IMR-90 (cell line): ENCODE results near the gene NOS2. TPM values are rescaled to one million over a fixed set of nuclear protein-coding genes. Genes with fewer than 3 reads are reported as not detected.
"Not testable (repeated sequence)": the region's sequence is repeated elsewhere in the genome, so short reads cannot be mapped to it uniquely, and the experiment has no call there.

Experiments used
- ATAC-seq: fragments of 200-7000 bp; cut with Tn5 transposase; 2 replicates; pipeline ENCODE4 v1.9.1; 2020; ENCODE audit warnings: low read depth, mild to moderate bottlenecking, moderate library complexity
- BruUV-seq: library from RNA; stranded (reverse); fragments of 400-500 nt; replicated peaks from 2 replicates; lab custom pipeline; 2021; lab: Mats Ljungman, UMichigan
- CTCF ChIA-PET: fragments of 300-600 bp; formaldehyde crosslinking; extraction: SDS; loops from one replicate; lab custom pipeline; 2021; ENCODE audit warnings: antibody characterized with exemption; lab: Yijun Ruan, JAX
- POLR2A ChIA-PET: fragments of 300-600 bp; sonication (Branson Sonifier 250); formaldehyde crosslinking; loops from one replicate; lab custom pipeline; 2022; ENCODE audit warnings: antibody characterized with exemption; ENCODE audit not compliant: unreplicated experiment; lab: Charles Lee
- DNase-seq: peaks from one replicate; pipeline ENCODE4 v3.0.0; 2013
- H2AFZ ChIP-seq: replicated peaks from 2 replicates; pipeline ENCODE3; 2013; ENCODE audit warnings: low read length, mild to moderate bottlenecking; ENCODE audit not compliant: poor library complexity
- H2AK5ac ChIP-seq: 2 replicates; pipeline ENCODE4 v1.6.1; 2013; ENCODE audit warnings: low read depth, low read length, inconsistent platforms
- H2AK9ac ChIP-seq: replicated peaks from 2 replicates; pipeline ENCODE3; 2013; ENCODE audit warnings: mild to moderate bottlenecking, low read depth, low read length, moderate library complexity; ENCODE audit not compliant: poor library complexity
- H2BK120ac ChIP-seq: 2 replicates; pipeline ENCODE4 v1.6.1; 2013; ENCODE audit warnings: low read depth, low read length, inconsistent platforms
- H2BK15ac ChIP-seq: 3 replicates; pipeline ENCODE4 v1.6.1; 2013; ENCODE audit warnings: low read depth, low read length, inconsistent platforms
- H2BK20ac ChIP-seq: 2 replicates; pipeline ENCODE4 v1.6.1; 2013; ENCODE audit warnings: low read depth, mild to moderate bottlenecking, inconsistent platforms, low read length, moderate library complexity
- H2BK5ac ChIP-seq: 2 replicates; pipeline ENCODE4 v1.6.1; 2013; ENCODE audit warnings: mild to moderate bottlenecking, low read depth, low read length, inconsistent platforms; ENCODE audit not compliant: poor library complexity, severe bottlenecking
- H3K14ac ChIP-seq: replicated peaks from 2 replicates; pipeline ENCODE4 v1.6.1; 2013; ENCODE audit warnings: low read depth, low read length, inconsistent platforms
- H3K18ac ChIP-seq: 2 replicates; pipeline ENCODE4 v1.6.1; 2013; ENCODE audit warnings: low read depth, low read length, control low read depth
- H3K23ac ChIP-seq: 2 replicates; pipeline ENCODE4 v1.6.1; 2013; ENCODE audit warnings: low read depth, low read length, inconsistent platforms
- H3K27ac ChIP-seq: 2 replicates; pipeline ENCODE4 v1.5.1; 2013; ENCODE audit warnings: mild to moderate bottlenecking, control low read depth, low read length; ENCODE audit not compliant: insufficient read depth
- H3K27me3 ChIP-seq: 2 replicates; pipeline ENCODE4 v1.6.1; 2013; ENCODE audit warnings: low read length; ENCODE audit not compliant: control insufficient read depth, insufficient read depth
- H3K36me3 ChIP-seq: 2 replicates; pipeline ENCODE4 v1.6.1; 2013; ENCODE audit warnings: low read length, mixed read lengths; ENCODE audit not compliant: control insufficient read depth, insufficient read depth
- H3K4ac ChIP-seq: 2 replicates; pipeline ENCODE4 v1.6.1; 2013; ENCODE audit warnings: low read depth, low read length, inconsistent platforms
- H3K4me1 ChIP-seq: 2 replicates; pipeline ENCODE4 v1.6.1; 2013; ENCODE audit warnings: low read length, mixed read lengths; ENCODE audit not compliant: control insufficient read depth, insufficient read depth
- H3K4me2 ChIP-seq: 2 replicates; pipeline ENCODE4 v1.6.1; 2013; ENCODE audit warnings: low read depth, mild to moderate bottlenecking, control low read depth, low read length, moderate library complexity
- H3K4me3 ChIP-seq: 2 replicates; pipeline ENCODE4 v1.5.1; 2013; ENCODE audit warnings: low read depth, mild to moderate bottlenecking, control low read depth, low read length, moderate library complexity; ENCODE audit not compliant: insufficient read depth
- H3K56ac ChIP-seq: 2 replicates; pipeline ENCODE4 v1.6.1; 2013; ENCODE audit warnings: low read length, inconsistent platforms; ENCODE audit not compliant: insufficient read depth; ENCODE audit errors: extremely low read depth
- H3K79me1 ChIP-seq, 2 experiments: 2 replicates each; pipeline ENCODE4 v1.6.1; 2013; ENCODE audit warnings: low read length in 2 of 2, inconsistent platforms in 1 of 2, low read depth in 1 of 2
- H3K9ac ChIP-seq: 2 replicates; pipeline ENCODE4 v1.6.1; 2013; ENCODE audit warnings: low read depth, low read length, control low read depth
- H3K9me1 ChIP-seq: 2 replicates; pipeline ENCODE4 v1.6.1; 2013; ENCODE audit warnings: low read length, inconsistent platforms; ENCODE audit not compliant: insufficient read depth
- H3K9me3 ChIP-seq: 2 replicates; pipeline ENCODE4 v1.6.1; 2013; ENCODE audit warnings: low read length; ENCODE audit not compliant: control insufficient read depth, insufficient read depth
- H4K20me1 ChIP-seq: 2 replicates; pipeline ENCODE4 v1.6.1; 2013; ENCODE audit warnings: low read length, inconsistent platforms; ENCODE audit not compliant: insufficient read depth
- H4K5ac ChIP-seq: 2 replicates; pipeline ENCODE4 v1.6.1; 2013; ENCODE audit warnings: mild to moderate bottlenecking, low read depth, low read length, control low read depth
- H4K8ac ChIP-seq, 2 experiments: 2 replicates each; pipeline ENCODE4 v1.6.1; 2013; ENCODE audit warnings: low read depth in 2 of 2, low read length in 2 of 2, control low read depth in 1 of 2, inconsistent platforms in 1 of 2
- H4K91ac ChIP-seq: 2 replicates; pipeline ENCODE4 v1.6.1; 2013; ENCODE audit warnings: low read depth, low read length, inconsistent platforms; ENCODE audit not compliant: insufficient read depth
- WGBS, 2 experiments: methylation state at CpG; one replicate each; pipeline versions ENCODE4 v1.1.5 to v1.1.7; 2013; ENCODE audit warnings: missing lambda C conversion rate in 2 of 2; ENCODE audit not compliant: insufficient read length in 1 of 2; ENCODE audit errors: extremely low coverage in 2 of 2; 5-methylcytosine and 5-hydroxymethylcytosine counted together
- dilution Hi-C: fragments of 300-500 bp; cut with HindIII; formaldehyde crosslinking; loops from one replicate; pipeline ENCODE4 v1.14.3; 2018; ENCODE audit warnings: low sequenced_read_pairs; ENCODE audit not compliant: unreplicated experiment
- in situ Hi-C: fragments of 300-500 bp; cut with MboI; formaldehyde crosslinking; loops from 3 replicates; pipeline ENCODE4 v1.14.3; 2019; ENCODE audit warnings: low sequenced_read_pairs, inconsistent platforms, mixed read lengths
- intact Hi-C: fragments of 100-400 bp; cut with micrococcal nuclease; formaldehyde crosslinking; loops from 2 replicates; pipeline ENCODE4 v1.10.0; 2022
- polyA plus RNA-seq, 3 experiments: library from polyadenylated mRNA; depleted of rRNA; stranded (reverse); fragments of >200 nt; gene quantifications; 2 replicates each; pipeline ENCODE4 v1.2.3, GENCODE V29; 2012; ENCODE audit warnings: low replicate concordance in 1 of 3
- total RNA-seq: library from RNA; depleted of rRNA; stranded (reverse); fragments of >200 nt; gene quantifications from 2 replicates; pipeline ENCODE4 v1.2.3, GENCODE V29; 2012

Gene NOS2
- total and polyA plus RNA-seq, 2 of the 4 experiments (the other 2 are of a cell fraction): under 0.01 TPM; not detected in 1

DNA sequence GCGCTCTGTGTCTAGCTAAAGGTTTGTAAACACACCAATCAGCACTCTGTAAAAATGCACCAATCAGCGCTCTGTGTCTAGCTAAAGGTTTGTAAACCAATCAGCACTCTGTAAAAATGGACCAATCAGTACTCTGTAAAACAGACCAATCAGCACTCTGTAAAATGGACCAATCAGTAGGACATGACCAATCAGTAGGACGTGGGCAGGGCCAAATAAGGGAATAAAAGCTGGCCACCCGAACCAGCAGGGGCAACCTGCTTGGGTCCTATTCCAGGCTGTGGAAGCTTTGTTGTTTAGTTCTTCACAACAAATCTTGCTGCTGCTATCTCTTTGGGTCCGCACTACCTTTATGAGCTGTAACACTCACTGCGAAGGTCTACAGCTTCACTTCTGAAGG is 74.3 kb downstream of the NOS2 start:
- H3K18ac ChIP-seq, in situ Hi-C loops, H2BK20ac ChIP-seq, H3K4ac ChIP-seq, H3K56ac ChIP-seq, BruUV-seq, H3K4me1 ChIP-seq, H3K9me3 ChIP-seq, H3K36me3 ChIP-seq, POLR2A ChIA-PET, H3K23ac ChIP-seq, H4K91ac ChIP-seq, H3K9me1 ChIP-seq, H2AFZ ChIP-seq, intact Hi-C loops, DNase-seq, H3K14ac ChIP-seq, CTCF ChIA-PET, H4K8ac ChIP-seq, H4K5ac ChIP-seq, H2AK5ac ChIP-seq, ATAC-seq, H3K9ac ChIP-seq, H2BK15ac ChIP-seq, H3K4me2 ChIP-seq, H4K20me1 ChIP-seq, H3K79me1 ChIP-seq, dilution Hi-C loops, H3K27ac ChIP-seq, H3K4me3 ChIP-seq, H2AK9ac ChIP-seq, H2BK5ac ChIP-seq, H3K27me3 ChIP-seq, H2BK120ac ChIP-seq: not testable (repeated sequence)
- 85% methylated on average over 2 of the region's 6 CpGs; no CpG with 5 or more reads in 1 of the 2 experiments for WGBS, 2 experiments
